ENCODE measurements around the gene SETD2.

DNA sequence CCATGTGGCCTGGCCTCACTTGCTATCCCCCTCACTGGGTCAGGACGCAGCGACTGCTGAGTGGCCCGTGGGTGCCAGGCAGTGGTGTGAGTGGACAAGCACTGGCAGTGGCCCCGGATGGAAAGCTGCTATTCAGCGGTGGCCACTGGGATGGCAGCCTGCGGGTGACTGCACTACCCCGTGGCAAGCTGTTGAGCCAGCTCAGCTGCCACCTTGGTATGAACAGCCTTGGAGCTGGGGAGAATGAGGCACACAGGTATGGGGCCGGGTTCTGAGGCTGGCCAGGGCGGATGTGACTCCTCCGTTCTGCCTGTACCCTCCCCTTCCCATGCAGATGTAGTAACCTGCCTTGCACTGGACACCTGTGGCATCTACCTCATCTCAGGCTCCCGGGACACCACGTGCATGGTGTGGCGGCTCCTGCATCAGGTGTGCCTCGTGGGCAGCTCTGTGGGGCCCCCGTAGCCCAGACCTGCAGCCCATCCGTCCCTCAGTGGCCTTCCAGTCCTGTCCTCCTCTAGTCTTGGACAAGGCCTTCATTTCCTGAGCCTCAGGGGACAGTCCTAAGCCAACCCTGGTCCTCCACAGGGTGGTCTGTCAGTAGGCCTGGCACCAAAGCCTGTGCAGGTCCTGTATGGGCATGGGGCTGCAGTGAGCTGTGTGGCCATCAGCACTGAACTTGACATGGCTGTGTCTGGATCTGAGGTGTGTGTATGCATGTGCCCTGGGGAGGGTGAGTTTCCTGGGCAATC is 156.3 kb downstream of the SETD2 start:
- no peak for TF ChIP-seq CTCF (IDR thresholded peaks at IDR 0.05)
- TF ChIP-seq POLR2AphosphoS5 (IDR thresholded peaks at IDR 0.05), result no peak

Measured in stomach (tissue), 4 donors.